Jurkat, Clone E6-1 (cell line): ENCODE measurements around the gene LMF1.

Experiments used
- DNase-seq: peaks from one replicate; pipeline ENCODE4 v3.0.0-alpha.2; 2011; ENCODE audit warnings: low read depth, low spot score
- H3K4me3 ChIP-seq: 2 replicates; pipeline ENCODE4 v1.5.1; 2011; ENCODE audit warnings: mild to moderate bottlenecking, low read length, control low read depth, moderate library complexity

LMF1 gene

DNA sequence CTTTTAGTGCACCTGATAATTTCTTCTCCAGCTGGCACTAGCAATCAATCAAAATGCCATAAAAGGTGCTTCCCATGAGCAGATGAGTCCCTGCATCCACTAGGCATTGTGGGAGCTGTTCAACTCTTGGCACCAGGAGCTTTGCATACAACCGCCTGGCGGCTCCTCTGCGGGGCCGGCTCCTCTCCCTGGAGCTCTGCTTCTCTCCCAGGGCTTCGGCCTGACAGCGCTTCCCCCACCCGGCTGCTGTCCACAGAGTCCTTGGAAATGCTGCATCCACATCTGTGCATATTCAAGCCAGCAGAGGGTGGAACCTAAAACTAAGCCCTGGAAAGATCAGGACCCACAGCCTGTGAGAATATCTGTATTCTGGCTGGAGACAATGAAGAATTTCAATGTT, 62.9 kb downstream of the LMF1 start:
- no peak for DNase-seq
- H3K4me3 ChIP-seq, result no peak overlapping the region

DNA sequence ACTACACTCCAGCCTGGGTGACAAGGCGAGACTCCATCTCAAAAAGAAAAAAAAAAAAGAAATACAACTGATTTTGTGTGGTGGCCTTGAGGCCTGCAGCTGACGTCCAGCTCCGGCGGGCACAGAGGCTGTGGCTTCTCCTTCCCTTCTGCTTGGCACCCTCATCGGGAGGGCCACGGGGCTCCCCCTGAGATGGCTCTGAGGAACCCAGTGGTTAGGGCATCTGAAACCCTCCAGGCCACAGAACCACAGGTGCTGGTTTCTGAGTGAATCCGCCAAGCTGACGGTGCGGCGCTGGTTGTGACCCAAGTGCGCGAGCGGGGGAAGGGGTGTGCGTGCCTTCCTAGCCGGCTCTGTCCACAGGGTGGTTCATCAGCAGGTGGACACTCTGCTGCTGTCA, 63.4 kb downstream of the LMF1 start:
- no peak for DNase-seq
- H3K4me3 ChIP-seq, result no peak overlapping the region

DNA sequence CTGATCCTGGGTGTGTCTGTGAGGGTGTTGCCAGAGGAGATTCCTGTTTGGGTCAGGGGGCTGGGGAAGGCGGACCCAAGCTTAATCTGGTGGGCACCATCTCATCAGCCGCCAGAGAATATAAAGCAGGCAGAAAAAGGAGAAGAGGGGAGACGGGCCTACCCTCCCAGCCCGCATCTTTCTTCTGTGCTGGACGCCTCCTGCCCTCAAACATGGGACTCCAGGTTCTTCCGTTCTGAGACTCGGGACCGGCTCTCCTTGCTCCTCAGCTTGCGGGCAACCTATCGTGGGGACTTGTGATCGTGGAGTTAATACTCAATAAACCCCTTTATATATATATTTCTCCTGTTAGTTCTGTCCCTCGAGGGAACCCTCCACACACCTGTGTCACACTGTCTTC, 64.5 kb downstream of the LMF1 start:
- DNase-seq, result no peak
- no peak overlapping the region for H3K4me3 ChIP-seq

DNA sequence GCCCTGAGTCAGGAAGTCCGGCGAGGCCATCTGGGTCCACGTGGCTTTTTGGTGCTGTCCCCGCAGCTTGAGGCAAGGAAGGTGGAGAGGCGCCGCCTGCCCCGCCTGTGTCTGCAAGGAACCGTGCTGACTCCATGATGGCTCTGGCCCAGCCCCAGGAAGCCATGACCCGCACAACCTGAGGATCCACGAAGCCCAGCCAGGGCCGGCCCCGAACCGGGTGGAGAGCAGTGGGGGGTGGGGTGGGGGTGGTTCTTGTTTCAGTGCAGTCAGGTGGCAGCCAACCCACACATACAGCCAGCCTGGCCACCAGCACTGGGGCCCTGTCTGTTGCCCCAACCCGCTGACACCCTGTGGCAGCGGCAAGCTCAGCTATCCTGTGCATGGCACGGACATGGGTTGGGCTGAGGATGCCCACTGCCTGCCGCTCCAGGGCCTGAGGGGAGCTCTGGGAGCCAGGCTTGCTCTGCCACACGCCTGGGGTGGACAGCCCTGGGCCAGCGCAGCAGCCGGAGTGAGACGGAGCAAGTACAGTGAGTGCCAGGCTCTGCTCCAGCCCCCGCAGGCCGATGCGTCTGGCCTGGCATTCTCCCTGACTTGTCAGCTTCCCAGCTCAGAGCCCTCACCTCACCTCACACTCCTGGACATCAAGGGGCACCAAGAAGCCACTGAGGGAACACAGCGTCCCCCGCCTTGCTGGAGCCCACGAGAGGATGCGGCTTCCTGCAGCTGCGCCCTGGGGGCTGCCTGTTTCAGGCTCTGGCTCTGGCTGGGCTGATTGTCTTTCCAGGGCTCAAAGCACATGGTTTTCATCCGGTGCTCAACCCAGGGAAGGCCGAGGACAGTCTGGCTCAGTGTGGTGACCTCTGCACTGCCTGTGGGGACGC, 68.8 kb downstream of the LMF1 start:
- no peak for DNase-seq

DNA sequence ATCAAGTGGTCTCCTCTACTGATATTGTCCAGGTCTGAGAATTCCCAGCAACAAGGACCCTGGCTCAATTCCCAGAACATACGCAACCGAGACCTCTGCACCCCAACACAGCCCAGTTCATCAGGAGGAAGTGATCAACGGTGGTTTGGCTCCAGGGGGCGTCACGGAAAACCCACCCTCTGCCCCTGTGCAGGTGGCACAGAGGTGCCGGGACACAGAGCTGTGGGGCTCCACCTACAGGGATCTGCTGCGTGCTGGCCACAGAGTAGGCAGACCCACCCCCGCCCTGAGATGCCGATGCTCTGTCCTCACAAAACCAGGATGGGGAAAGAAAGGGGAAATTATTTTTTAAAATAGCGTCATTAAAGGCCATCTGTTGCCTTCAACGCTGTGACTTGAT, 69.6 kb downstream of the LMF1 start:
- no peak overlapping the region for H3K4me3 ChIP-seq
- DNase-seq, result no peak

More for the DNA sequence above, 68.8 kb downstream of the LMF1 start:
- H3K4me3 ChIP-seq, result no peak overlapping the region

DNA sequence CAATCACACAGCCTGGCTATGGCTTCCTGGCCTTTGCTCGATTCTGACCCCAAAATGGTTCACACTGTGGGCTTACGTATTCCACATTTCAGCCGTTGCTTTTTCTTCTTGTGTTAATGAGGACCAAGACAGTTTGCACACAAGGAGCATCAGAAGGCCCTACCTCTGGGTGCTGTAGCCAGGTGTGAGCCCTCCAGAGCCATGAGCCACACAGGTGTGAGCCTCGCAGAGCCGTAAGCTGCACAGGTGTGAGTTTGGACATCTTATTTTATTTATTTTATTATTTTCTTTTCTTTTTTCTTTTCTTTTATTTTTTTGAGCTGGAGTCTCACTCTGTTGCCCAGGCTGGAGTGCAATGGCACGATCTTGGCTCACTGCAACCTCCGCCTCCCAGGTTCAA, 70.6 kb downstream of the LMF1 start:
- no peak overlapping the region for H3K4me3 ChIP-seq
- no peak for DNase-seq

DNA sequence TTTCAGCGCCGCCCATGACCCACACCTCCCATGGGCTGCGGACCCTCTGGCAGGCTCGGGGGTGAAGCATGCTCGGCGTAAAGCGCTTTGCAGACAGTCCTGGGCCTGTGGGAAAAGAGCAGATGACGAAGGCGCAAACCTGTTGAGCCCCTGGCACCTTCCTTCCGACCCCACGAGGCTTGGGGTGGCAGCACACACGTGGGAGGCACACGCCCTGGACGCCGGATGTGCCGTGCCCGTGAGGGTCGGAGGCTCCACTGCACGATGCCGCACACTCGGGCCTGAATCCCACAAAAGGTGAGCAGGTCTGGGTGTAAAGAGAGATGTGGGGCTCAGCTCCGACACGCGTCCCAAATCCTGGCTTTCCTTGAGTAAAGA, 71.1 kb downstream of the LMF1 start:
- H3K4me3 ChIP-seq, result no peak overlapping the region
- DNase-seq, result no peak

DNA sequence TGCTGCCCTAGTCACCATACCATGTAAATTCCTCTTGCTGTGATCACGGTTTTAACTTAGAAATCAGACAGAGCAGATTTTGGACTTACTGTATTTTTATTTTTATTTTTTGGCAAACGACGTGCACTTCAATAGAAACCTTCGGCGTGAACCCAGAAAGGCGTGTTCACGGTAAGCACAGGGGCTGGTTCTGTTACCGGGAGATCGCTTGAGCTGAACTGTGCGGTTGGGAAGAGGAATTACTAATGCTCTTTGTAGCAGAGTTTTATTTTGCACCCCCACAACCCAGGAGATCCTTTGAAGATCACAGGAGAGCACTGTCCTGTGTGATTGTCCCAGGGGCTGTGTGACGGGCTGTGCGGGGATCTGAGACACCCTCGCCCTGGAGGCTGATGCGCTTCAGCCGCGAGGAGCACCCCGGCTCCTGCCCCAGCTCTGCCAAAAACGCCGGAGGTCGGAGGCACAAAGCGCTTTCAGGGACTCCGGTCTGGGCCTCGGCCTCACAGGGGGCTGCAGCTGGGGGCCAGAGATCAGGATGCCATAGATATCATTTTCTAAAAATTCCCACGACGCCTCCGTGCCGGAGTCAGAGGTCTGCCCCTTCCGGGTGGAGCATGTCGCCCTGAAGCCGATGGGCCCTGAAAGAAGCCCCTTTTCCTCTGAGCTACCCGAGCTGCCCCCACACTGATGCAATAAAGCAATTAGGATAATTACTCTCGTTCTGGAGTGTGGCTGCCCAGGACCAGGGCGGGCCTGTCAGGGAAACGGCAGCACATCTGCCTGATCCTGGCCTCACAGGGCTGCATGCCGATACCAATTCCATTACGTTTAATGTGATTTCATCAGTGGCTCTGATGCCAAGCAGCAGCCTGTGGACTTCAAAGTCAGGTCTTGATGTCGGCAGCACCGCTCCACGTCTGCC, 71.8 kb downstream of the LMF1 start:
- no peak overlapping the region for H3K4me3 ChIP-seq
- no peak for DNase-seq

DNA sequence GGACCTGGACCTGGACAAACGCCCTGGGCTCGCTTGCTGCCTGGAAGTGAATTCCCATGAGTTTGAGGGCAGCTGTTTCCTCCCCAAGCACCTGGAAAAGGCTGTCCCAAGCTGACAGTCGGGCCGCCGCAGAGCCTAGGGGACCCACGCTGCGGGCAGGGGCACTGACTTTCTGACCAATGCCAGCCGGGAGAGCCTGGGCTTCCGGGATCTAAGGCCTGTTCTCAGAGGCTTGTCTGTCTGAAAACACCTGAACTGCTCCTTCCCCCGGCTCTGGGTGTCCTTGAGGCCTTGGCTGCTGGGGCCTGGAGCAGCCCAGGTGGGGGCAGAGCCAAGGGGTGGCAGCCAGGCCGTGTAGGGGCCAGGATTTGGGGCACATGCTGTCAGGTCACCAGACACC, 72.6 kb downstream of the LMF1 start:
- H3K4me3 ChIP-seq, result no peak overlapping the region
- no peak for DNase-seq

DNA sequence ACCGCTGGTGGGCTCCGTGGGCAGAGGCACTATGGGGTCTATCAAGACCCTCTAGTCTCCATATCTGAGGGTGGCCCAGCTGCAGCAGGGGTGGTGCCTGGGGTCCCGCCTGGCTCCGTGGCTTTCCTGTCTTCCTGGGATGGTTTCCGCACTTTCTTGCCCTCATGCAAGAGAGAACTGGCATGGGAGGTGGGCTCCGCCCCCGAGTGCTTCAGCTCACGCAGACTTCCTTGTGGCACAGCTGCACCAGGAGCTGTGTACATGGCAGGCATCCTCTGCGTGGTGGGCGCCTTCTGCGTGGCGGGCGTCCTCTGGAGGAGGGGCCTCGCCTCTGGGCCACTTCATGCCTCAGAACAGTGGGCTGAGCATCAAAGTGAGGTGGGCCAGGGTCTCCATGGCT, 73.1 kb downstream of the LMF1 start:
- no peak overlapping the region for H3K4me3 ChIP-seq
- no peak for DNase-seq

DNA sequence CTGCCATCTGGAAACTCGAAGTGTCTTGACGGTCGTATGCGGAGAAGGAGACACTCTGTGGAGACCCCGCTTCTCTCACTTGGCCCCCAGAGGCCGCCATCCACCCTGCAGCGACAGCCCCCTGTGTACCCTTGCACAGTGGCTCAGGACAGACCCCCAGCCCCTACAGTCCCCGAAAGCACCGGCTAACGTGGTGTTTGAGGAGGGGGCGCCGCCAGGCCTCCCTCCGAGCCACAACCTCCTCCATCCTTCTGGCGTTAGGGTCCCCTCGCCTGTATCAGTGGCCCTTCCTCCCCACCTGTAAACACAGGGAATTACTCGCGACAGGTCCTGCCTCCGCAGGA, 73.6 kb downstream of the LMF1 start:
- H3K4me3 ChIP-seq, result no peak overlapping the region
- DNase-seq, result no peak

DNA sequence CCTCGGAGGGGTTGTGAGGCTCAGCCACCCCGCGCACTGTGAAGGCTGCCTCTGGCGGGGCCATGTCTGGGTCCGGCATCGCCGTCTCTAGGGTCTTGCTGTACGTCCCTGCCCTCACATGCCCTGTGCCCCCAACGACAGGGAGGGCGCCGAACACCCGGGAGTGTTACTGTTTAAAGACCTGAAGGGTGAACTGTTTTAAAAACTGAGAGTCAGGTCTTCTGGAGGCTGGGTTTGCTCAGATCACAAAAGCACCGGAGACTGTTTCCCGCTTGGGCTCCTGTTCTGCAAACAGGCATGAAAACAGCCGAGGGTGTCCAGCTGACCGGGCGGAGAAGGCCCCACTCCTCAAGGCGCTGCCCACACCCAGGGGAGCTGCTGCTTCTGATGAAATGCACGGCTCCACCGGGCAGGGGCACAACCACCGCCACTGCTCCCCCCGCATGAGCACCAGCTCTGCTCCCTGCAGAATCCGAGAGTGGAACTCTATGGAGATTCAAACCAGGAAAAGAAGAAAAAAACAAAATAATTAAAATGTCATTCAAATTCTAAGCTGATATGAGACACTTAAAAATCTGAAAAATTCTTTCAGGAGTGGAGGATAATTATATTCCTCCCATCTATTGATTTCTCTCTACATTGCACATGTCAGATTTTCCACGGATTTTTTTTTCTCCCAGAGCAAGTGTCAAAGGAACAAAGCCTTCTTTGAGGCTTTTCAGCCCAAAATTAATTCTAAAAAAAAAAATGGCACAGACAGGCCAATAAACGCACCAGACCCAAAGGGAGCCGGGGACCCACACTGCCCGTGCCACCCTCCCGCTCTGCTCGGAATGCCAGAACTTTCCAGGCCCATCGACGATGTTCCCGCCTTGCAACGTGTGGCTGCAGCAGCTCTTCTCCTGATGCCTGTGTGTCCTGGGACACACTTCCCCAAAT, 74.3 kb downstream of the LMF1 start:
- no peak overlapping the region for H3K4me3 ChIP-seq

DNA sequence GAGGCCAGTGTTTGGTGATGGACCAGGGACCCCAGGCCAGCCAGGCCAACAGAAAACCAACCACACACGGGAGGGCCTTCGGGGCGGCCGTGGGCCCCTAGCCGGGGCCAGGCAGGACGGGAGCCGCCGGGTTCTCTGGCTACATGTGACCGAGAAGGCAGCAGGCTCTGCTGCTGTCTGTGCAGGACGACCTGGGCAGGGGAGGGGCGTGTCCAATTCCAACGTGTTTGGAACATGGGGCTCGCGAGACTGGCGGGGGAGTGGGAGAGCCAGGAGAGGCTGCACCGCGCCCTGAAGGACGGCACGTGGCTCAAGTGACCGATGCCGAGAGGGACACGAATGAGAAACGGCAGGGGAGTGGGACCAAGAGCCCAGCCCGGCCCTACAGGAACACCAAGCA, 75.4 kb downstream of the LMF1 start:
- H3K4me3 ChIP-seq, result no peak overlapping the region
- DNase-seq, result no peak

More for the DNA sequence above, 74.3 kb downstream of the LMF1 start:
- DNase-seq, result no peak

DNA sequence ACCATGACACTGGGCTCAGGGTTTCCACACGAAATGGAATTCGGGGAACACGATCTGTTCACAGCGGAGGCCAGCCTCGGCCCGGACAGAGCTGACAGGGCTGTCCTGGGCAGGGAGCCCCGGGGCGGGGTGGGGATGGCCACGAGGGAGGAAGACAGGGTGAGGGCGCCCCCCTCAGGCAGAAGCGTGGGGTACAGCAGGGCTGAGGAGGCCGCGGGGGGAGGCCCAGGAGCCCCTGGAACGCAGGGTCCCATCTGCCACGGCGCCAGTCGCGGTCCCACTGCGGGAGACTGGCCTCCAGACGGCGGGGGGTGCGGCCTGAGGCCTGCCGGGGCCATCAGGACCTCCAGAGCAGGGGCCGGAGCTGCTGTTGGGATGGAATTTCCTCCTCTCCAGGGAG, 75.9 kb downstream of the LMF1 start:
- no peak overlapping the region for H3K4me3 ChIP-seq

DNA sequence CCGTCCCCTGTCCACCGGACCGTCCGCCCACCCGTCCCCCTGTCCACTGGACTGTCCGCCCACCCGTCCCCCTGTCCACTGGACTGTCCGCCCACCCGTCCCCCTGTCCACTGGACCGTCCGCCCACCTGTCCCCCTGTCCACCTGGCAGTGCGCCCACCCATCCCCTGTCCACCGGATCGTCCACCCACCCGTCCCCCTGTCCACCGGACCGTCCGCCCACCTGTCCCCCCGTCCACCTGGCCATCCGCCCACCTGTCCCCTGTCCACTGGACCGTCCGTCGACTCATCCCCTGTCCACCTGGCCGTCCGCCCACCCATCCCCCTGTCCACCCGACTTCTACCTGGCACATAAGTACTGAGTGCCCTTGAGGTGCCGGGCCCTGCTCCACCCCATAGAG, 76.6 kb downstream of the LMF1 start:
- DNase-seq, result no peak

More for the DNA sequence above, 75.9 kb downstream of the LMF1 start:
- DNase-seq, result no peak

DNA sequence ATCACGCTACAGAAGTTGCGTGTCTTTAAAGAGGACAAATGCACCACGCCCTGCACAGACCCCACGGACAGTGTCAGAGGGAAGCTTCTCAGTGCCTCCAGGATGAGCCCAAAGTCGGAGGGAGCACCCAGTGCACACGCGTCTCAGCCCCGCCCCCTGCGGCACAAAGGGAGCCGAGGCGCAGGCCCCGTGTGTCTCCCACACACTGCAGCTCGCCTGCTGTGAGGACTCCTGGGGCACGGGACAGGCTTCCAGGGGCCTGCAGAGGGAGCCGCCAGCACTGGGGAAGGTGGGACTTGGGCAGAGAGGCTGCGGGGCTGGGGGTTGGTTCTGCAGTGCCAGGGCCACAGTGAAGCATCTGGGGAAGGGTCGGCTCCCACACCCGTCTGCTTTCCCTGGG, 77.4 kb downstream of the LMF1 start:
- no peak for DNase-seq
- no peak overlapping the region for H3K4me3 ChIP-seq

More for the DNA sequence above, 76.6 kb downstream of the LMF1 start:
- H3K4me3 ChIP-seq, result no peak overlapping the region

DNA sequence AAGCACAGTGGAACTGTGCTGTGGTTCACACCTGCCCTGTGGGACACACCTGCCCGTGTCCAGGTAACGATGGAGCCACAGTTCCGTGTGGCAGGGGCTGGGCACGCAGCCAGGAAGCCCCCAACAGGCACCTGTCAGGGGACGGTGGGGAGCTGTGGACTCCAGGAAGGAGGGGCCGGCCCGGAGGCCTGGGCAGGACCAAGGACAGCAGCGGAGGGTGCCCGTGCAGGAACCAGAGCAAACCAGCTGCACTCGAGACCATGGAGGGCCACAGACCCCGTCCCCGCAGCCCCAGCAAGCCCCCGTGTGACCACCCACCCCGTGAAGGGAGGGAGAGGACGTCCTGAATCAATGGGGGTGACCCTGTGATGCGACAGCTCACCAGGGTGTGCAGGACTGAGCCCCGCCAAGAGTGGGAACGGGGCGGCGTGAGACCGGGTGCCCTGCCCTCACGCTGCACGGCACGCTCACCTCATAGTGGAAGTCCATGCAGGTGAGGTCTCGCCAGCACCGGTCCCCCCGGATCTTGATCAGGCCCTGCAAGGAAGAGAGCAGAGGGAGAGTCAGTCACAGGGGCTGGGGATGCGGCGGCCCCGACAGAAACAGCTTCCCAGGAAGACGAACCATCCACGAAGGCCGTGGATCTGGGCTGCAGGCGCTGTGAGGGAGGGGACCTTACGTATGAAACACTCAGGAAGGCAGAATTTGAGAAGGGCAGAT, 78.1 kb downstream of the LMF1 start:
- DNase-seq, result no peak
- H3K4me3 ChIP-seq, result no peak overlapping the region

DNA sequence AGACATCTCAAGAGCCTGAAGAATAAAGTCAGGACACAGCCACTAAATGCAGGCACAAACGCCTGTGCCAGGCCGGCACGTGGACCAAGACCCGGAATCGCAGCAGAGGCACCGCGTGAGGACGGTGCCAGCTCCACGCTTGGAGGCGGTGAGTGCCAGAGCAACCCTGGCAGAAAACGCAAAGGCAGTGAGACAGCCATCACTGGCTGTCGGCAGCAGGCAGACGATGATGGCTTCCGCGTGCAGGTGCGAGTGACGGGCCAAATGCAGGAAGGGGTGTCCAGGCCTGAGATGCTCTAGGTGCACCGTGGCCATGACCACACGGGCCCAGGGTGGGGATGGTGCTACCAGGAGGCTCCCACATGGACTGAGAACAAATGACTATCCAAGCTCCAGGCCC, 78.8 kb downstream of the LMF1 start:
- no peak overlapping the region for H3K4me3 ChIP-seq
- DNase-seq, result no peak

DNA sequence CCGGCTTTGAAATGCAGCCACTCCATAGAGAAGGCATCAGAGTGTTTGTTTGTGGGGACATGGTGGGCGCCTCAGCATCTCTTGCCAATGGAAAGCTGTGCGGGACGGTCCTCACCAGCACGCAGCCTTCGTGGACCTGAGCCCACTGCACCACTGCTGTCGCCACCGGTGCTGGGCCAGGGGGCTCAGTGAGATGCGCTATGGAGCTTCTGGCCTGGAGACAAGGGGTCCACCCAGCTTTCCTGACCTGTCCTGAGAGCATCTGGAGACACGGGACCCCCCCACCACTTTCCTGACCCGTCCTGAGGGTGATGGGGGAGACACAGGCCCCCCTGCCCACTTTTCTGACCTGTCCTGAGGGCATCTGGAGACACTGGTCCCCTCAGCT, 79.4 kb downstream of the LMF1 start:
- DNase-seq, result no peak
- no peak overlapping the region for H3K4me3 ChIP-seq
